WTC11 (cell line): ENCODE results near the gene AHCYL1. TPM values are rescaled to one million over a fixed set of nuclear protein-coding genes. Genes with fewer than 3 reads are reported as not detected.

ENCODE experiments used
- ATAC-seq: fragments of 200-7000 bp; cut with Tn5 transposase; 2 replicates; pipeline ENCODE4 v1.10.0; 2021; ENCODE audit warnings: mild to moderate bottlenecking, moderate library complexity
- CTCF ChIA-PET: fragments of 300-600 bp; sonication (Branson Sonifier 250); formaldehyde crosslinking; loops from one replicate; lab custom pipeline; 2021; ENCODE audit warnings: antibody characterized with exemption; lab: Charles Lee
- POLR2A ChIA-PET: fragments of 350-600 bp; sonication (Branson Sonifier 250); formaldehyde crosslinking; loops from one replicate; lab custom pipeline; 2021; ENCODE audit warnings: antibody characterized with exemption; lab: Charles Lee
- DNase-seq: peaks from one replicate; pipeline ENCODE4 v3.0.0; 2021; ENCODE audit warnings: low spot score
- H3K27ac Mint-ChIP-seq: 2 replicates; pipeline ENCODE4 v1.8.0; 2021; ENCODE audit warnings: mixed read lengths
- H3K27me3 Mint-ChIP-seq: 2 replicates; pipeline ENCODE4 v1.8.0; 2021; ENCODE audit warnings: low read depth, mild to moderate bottlenecking, moderate library complexity, mixed read lengths
- H3K36me3 Mint-ChIP-seq: 2 replicates; pipeline ENCODE4 v1.8.0; 2021; ENCODE audit warnings: mixed read lengths
- H3K4me1 Mint-ChIP-seq: 2 replicates; pipeline ENCODE4 v1.8.0; 2022; ENCODE audit warnings: mixed read lengths
- H3K4me3 Mint-ChIP-seq: 2 replicates; pipeline ENCODE4 v1.8.0; 2021; ENCODE audit warnings: mild to moderate bottlenecking, moderate library complexity, mixed read lengths
- H3K9me3 Mint-ChIP-seq: 2 replicates; pipeline ENCODE4 v1.8.0; 2021; ENCODE audit warnings: mixed read lengths
- CDX4 ChIP-seq: fragments of 250-450 bp; sonication (Bioruptor Pico); IDR thresholded peaks from 2 replicates; pipeline ENCODE4 v1.9.0; 2021; ENCODE audit warnings: moderate library complexity, mild to moderate bottlenecking, inconsistent platforms, borderline replicate concordance
- CREM ChIP-seq: sonication (generic); formaldehyde crosslinking; IDR thresholded peaks from 2 replicates; pipeline ENCODE4 v1.8.1; 2022; ENCODE audit warnings: mild to moderate bottlenecking, missing genetic modification reagents, moderate library complexity
- ELF4 ChIP-seq: sonication (generic); formaldehyde crosslinking; IDR thresholded peaks from 2 replicates; pipeline ENCODE4 v1.8.1; 2022; ENCODE audit warnings: low read depth, mild to moderate bottlenecking, moderate library complexity, missing genetic modification reagents
- FOXK1 ChIP-seq: sonication (generic); formaldehyde crosslinking; IDR thresholded peaks from 2 replicates; pipeline ENCODE4 v1.8.0; 2022; ENCODE audit warnings: mild to moderate bottlenecking, moderate library complexity, missing genetic modification reagents
- GTF2I ChIP-seq: fragments of 250-450 bp; sonication (Bioruptor Pico); conservative IDR thresholded peaks from 2 replicates; pipeline ENCODE4 v1.4.0; 2021; ENCODE audit warnings: mild to moderate bottlenecking
- KAT7 ChIP-seq: sonication (generic); formaldehyde crosslinking; IDR thresholded peaks from 2 replicates; pipeline ENCODE4 v1.8.1; 2023; ENCODE audit warnings: missing genetic modification reagents, mild to moderate bottlenecking, borderline replicate concordance
- MAX ChIP-seq: sonication (generic); formaldehyde crosslinking; IDR thresholded peaks from 2 replicates; pipeline ENCODE4 v1.8.0; 2022; ENCODE audit warnings: mild to moderate bottlenecking, missing genetic modification reagents
- MYBL2 ChIP-seq: sonication (generic); formaldehyde crosslinking; IDR thresholded peaks from 2 replicates; pipeline ENCODE4 v1.8.1; 2023; ENCODE audit warnings: mild to moderate bottlenecking, moderate library complexity, missing genetic modification reagents
- NFE2L1 ChIP-seq: sonication (generic); formaldehyde crosslinking; IDR thresholded peaks from 2 replicates; pipeline ENCODE4 v1.8.1; 2023; ENCODE audit warnings: missing genetic modification reagents
- NR3C1 ChIP-seq: sonication (generic); formaldehyde crosslinking; conservative IDR thresholded peaks from 2 replicates; pipeline ENCODE4 v1.8.1; 2023; ENCODE audit warnings: low read depth, mild to moderate bottlenecking, missing genetic modification reagents
- PRRX2 ChIP-seq: fragments of 250-450 bp; sonication (Bioruptor Pico); IDR thresholded peaks from 2 replicates; pipeline ENCODE4 v1.8.0; 2021; ENCODE audit warnings: mild to moderate bottlenecking
- RORB ChIP-seq: fragments of 250-450 bp; sonication (Bioruptor Pico); IDR thresholded peaks from 2 replicates; pipeline ENCODE4 v1.9.0; 2021; ENCODE audit warnings: mild to moderate bottlenecking
- SMAD3 ChIP-seq: sonication (generic); formaldehyde crosslinking; IDR thresholded peaks from 2 replicates; pipeline ENCODE4 v1.8.0; 2022; ENCODE audit warnings: missing genetic modification reagents, mild to moderate bottlenecking, borderline replicate concordance
- TCF7 ChIP-seq: sonication (generic); formaldehyde crosslinking; IDR thresholded peaks from 2 replicates; pipeline ENCODE4 v1.8.0; 2022; ENCODE audit warnings: mild to moderate bottlenecking, low read depth, missing genetic modification reagents, moderate library complexity
- TEAD1 ChIP-seq: sonication (generic); formaldehyde crosslinking; IDR thresholded peaks from 2 replicates; pipeline ENCODE4 v1.8.0; 2022; ENCODE audit warnings: mild to moderate bottlenecking, missing genetic modification reagents
- TEAD4 ChIP-seq: sonication (generic); formaldehyde crosslinking; IDR thresholded peaks from 2 replicates; pipeline ENCODE4 v1.8.0; 2022; ENCODE audit warnings: mild to moderate bottlenecking, missing genetic modification reagents
- ZBTB43 ChIP-seq: sonication (generic); formaldehyde crosslinking; IDR thresholded peaks from 2 replicates; pipeline ENCODE4 v1.8.1; 2023; ENCODE audit warnings: mild to moderate bottlenecking, missing genetic modification reagents
- ZNF138 ChIP-seq: sonication (generic); formaldehyde crosslinking; conservative IDR thresholded peaks from 2 replicates; pipeline ENCODE4 v1.8.1; 2022; ENCODE audit warnings: mild to moderate bottlenecking, moderate library complexity, missing genetic modification reagents
- ZNF219 ChIP-seq: sonication (generic); formaldehyde crosslinking; IDR thresholded peaks from 2 replicates; pipeline ENCODE4 v1.8.0; 2023; ENCODE audit warnings: missing genetic modification reagents, mild to moderate bottlenecking, borderline replicate concordance
- ZNF425 ChIP-seq: fragments of 250-450 bp; sonication (Bioruptor Pico); conservative IDR thresholded peaks from 2 replicates; pipeline ENCODE4 v1.9.0; 2021; ENCODE audit warnings: mild to moderate bottlenecking
- ZNF512 ChIP-seq: sonication (generic); formaldehyde crosslinking; IDR thresholded peaks from 2 replicates; pipeline ENCODE4 v1.8.1; 2022; ENCODE audit warnings: missing genetic modification reagents, borderline replicate concordance
- total RNA-seq: library from RNA; stranded (reverse); gene quantifications from 3 replicates; pipeline ENCODE4 v1.2.3, GENCODE V29; 2021

The AHCYL1 gene
- total RNA-seq, 1 experiment from 2014 or later: 92.1 TPM

GRCh38 chr1:110003747-110004428 lies 19.3 kb downstream of the AHCYL1 start:
- Mint-ChIP-seq H3K4me3 (peak overlapping the region; percentile 43), H3K27ac (peak overlapping the region; percentile 91), H3K27me3 (no peaks in the 10 kb centered on the region), H3K36me3 (peaks cover under 1% of the 10 kb centered on the region; the same call in 1 of the 2 replicates), H3K9me3 (no peaks in the 10 kb centered on the region), H3K4me1 (peaks cover 61% of the 10 kb centered on the region)
- ChIA-PET CTCF (interaction anchor here (1.0 to 5.4 kb wide), 5 partner anchors 19 to 213 kb away, joined by 3 to 78 read pairs (median 4); partner anchors contain the start of gene AHCYL1), POLR2A (interaction anchor here (0.6 to 1.2 kb wide), 3 partner anchors 18 to 31 kb away, joined by 3 to 4 read pairs (median 3); partner anchors contain the start of gene AHCYL1)
- ATAC-seq (peak; percentile 78), DNase-seq (peak; percentile 38)
- TF ChIP-seq ELF4 (CRISPR knock-in tag) (no peak), NFE2L1 (CRISPR knock-in tag) (0 out of 2 replicates have a peak, but pooled peaks have one; percentile 76)

GRCh38 chr1:110004583-110004982 lies 20.0 kb downstream of the AHCYL1 start:
- TF ChIP-seq PRRX2 (no peak), ZNF219 (CRISPR knock-in tag) (no peak), ZBTB43 (CRISPR knock-in tag) (no peak), NR3C1 (CRISPR knock-in tag) (no peak), SMAD3 (CRISPR knock-in tag) (no peak), TEAD1 (CRISPR knock-in tag) (no peak), ZNF138 (CRISPR knock-in tag) (no peak)
- H3K27me3 Mint-ChIP-seq: no peaks in the 10 kb centered on the region
- H3K36me3 Mint-ChIP-seq: peaks cover 7% of the 10 kb centered on the region
- peak overlapping the region; percentile 43 for H3K4me3 Mint-ChIP-seq
- ChIA-PET POLR2A (no interaction called here), CTCF (interaction anchor here (1.1 to 5.4 kb wide), 4 partner anchors 20 to 212 kb away, joined by 3 to 78 read pairs (median 13); partner anchors contain the start of gene AHCYL1)
- peaks cover 61% of the 10 kb centered on the region for H3K4me1 Mint-ChIP-seq
- no peak for DNase-seq
- ATAC-seq: peak; percentile 14
- peak overlapping the region; percentile 91 for H3K27ac Mint-ChIP-seq
- H3K9me3 Mint-ChIP-seq: no peaks in the 10 kb centered on the region

GRCh38 chr1:110005971-110006370 lies 21.4 kb downstream of the AHCYL1 start:
- H3K4me3 Mint-ChIP-seq: no peak overlapping the region
- no peaks in the 10 kb centered on the region for H3K27me3 Mint-ChIP-seq
- CTCF ChIA-PET: interaction anchor here (0.7 to 5.4 kb wide), 8 partner anchors 21 to 366 kb away, joined by 3 to 78 read pairs (median 8); partner anchors contain the start of gene AHCYL1
- ATAC-seq (no peak), DNase-seq (no peak)
- H3K4me1 Mint-ChIP-seq: peaks cover 61% of the 10 kb centered on the region
- TF ChIP-seq ZNF512 (no peak), GTF2I (CRISPR knock-in tag) (no peak), TEAD4 (CRISPR knock-in tag) (no peak), MAX (CRISPR knock-in tag) (no peak), CDX4 (CRISPR knock-in tag) (no peak), ZNF425 (CRISPR knock-in tag) (no peak), MYBL2 (CRISPR knock-in tag) (no peak), KAT7 (no peak), FOXK1 (CRISPR knock-in tag) (no peak), TCF7 (no peak), CREM (CRISPR knock-in tag) (no peak), RORB (no peak)
- TF ChIP-seq, all 79 proteins: peak for 0
- no peaks in the 10 kb centered on the region for H3K9me3 Mint-ChIP-seq
- POLR2A ChIA-PET: no interaction called here
- peak overlapping the region; percentile 78; the same call in 1 of the 2 replicates for H3K27ac Mint-ChIP-seq
- H3K36me3 Mint-ChIP-seq: peaks cover 19% of the 10 kb centered on the region
